NCI-H146 treated with DMSO at 0.1 percent for 48 hours (cell line): Measurements from ENCODE around the gene RPS24.
"Not testable (repeated sequence)": the region's sequence is repeated elsewhere in the genome, so short reads cannot be mapped to it uniquely, and the experiment has no call there.

Source experiments
- DNase-seq: peaks from one replicate; lab custom pipeline; 2025; ENCODE audit not compliant: unreplicated experiment; lab: John Stamatoyannopoulos, UW

The RPS24 gene

GRCh38 chr10:78047314-78047891 is 13.7 kb downstream of the RPS24 start:
- DNase-seq: peak; percentile 73

DNA sequence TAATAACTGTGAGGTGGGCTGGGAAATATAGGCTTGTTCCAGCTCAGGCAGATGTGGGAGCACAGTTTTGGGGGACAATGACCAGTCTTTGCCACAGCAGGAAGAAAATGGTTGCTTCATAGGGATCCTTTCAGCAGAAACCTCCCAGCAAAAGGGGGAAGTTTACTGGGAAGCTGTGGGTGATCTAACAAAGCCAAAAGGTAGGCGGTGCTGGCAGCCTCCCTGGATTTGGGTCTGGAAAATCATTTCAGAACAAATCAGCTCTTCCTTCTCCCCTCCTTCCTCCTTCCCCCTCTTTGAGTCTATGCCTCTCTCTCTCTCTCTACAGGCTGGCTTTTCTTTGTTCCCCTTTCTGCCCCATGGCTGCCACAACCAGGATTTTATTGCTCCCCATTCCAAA is 16.2 kb downstream of the RPS24 start:
- no peak for DNase-seq

DNA sequence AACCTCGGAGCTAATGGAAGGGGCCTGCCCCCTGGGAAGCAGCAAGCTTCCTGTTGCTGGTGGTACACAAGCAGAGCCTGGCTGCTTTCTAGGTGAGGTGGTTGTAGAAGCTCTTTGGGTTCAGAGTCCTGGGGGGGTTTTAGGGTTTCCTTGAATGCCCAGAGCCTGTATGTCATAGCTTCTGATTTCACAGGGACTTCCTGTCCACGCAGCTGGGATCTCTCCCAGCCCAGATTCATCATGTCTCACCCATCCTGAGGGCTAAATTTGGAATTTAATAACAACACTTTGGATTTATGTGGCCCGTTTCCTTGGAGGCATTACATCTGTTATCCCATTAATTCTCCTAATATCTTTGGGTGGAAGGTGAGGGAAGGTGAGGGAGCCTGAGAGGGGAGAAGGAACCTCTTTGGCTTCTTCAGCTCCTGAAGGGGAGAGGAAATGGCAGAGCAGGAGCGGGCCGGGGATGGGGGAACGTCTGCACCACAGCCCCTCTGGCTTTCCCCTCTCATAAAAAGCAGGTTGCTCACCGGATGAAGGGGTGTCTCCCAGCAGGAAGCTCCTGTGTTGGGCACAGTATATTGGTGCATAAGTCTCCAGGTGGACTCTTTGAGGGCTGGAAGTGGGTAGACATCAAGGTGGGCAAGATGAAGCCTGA is 19.7 kb downstream of the RPS24 start:
- no peak for DNase-seq

DNA sequence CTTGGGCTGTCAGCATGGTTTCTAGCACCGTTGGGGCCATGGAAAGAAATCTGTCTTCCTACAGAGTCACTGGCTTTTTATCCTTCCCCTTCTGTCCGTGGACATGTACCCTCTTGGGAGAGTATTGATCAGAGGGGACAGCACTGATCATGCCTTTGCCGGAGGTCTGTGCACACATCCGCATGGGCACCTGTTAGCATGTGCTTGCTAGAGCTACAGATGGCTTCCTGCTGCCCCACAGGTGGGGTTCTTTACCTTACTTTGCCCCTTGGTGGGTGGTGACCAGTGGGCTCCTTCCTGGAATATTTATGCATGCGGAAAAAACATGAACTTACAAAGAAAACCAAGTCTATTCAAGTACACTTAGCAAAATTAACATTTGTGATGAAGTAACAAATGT is 24.9 kb downstream of the RPS24 start:
- no peak for DNase-seq

DNA sequence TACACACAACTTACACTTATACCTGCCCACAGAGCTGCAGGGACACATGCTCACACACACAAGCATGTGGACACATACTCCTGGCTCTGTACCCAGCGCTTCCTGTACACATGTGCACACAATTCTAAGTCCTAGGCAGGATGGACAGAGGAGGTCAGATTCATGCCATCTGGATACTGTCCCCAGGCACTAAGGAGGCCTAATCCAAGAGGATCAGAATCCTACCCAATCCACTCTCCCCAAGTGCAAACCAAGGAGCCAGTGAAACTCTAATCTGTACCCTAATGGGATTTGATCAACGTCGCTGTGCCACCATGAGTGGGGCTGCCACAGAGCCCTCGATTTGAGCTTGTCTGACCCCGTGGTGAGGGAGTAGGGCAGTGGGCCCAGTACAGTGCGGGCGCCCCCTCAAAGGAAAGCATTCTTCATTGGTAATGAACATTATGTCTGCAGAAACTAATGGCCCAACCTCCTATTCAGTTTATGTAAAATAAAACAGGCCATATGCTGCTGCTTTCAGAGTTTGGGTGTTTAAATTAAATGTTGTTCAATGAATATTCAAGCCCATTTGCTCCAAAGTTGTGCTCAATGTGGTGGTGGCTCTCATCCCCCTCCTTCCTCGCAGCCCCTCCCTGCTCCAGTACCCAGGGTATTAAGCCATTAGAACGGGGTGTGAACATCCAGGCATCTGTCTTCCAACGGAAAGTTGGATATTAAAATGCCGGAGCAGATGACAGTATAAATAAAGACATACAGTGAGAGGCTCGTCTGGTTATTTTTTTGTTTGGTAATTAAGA is 26.4 kb downstream of the RPS24 start:
- DNase-seq: no peak

DNA sequence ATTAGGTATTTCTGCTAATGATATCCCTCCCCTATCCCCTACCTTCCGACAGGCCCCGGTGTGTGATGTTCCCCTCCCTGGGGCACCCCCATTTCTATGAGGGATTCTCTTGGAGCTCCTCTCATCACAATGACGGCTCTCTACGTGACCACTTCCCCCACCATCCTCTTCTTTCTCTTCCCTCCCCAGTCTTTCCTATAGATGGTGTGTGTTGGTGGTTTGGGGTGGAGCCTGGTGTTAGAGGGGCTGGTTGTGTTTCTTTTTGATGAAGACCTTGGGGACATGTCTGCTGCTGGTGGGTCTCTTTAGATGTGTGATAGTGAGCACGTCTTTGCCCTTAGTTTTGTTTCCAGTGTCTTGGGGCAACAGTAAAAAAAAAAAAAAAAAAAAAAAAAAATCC is 28.6 kb downstream of the RPS24 start:
- no peak for DNase-seq

DNA sequence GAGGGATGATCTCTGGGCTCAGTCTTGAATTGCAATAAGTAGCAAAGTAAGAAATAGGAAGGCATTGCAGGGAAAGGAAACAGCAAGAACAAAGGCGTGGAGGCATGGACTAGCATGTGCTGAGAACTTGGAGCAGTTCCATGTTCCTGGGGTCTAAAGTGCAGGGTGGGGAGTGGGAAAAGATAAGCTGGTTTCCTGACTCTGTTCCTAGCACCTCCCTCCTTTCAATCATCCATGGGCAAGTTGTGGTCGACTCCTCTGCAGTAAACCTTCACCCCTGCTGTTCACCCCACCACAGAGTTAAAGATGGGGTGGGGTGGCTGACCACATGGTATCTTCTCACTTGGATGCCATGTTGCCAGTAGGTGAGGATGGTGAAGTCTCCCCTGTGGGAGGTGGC is 29.6 kb downstream of the RPS24 start:
- no peak for DNase-seq

GRCh38 chr10:78064919-78065318 is 31.3 kb downstream of the RPS24 start:
- DNase-seq: not testable (repeated sequence)

DNA sequence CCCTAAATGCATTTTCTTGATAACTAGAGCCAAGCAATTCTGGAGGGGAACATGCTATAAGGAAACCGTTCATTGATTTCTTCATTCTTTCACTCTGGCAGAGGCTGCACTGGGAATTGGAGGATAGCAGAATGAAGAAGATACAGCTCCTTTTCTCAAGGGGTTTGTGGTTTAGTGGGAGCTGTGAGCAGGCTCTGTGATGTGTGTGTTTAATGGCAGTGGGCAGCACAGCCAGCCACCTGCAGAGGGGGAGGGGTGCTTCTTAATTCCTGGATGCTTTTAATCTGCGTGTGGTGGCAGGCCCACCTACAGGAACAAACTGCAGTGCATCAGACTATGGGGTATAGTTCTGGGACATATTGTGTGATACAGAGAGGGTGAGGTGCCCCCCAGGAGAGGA is 31.9 kb downstream of the RPS24 start:
- DNase-seq: no peak

- no peak for DNase-seq
These were observed 32.3 kb downstream of the RPS24 start for GRCh38 chr10:78066012-78066411.

DNA sequence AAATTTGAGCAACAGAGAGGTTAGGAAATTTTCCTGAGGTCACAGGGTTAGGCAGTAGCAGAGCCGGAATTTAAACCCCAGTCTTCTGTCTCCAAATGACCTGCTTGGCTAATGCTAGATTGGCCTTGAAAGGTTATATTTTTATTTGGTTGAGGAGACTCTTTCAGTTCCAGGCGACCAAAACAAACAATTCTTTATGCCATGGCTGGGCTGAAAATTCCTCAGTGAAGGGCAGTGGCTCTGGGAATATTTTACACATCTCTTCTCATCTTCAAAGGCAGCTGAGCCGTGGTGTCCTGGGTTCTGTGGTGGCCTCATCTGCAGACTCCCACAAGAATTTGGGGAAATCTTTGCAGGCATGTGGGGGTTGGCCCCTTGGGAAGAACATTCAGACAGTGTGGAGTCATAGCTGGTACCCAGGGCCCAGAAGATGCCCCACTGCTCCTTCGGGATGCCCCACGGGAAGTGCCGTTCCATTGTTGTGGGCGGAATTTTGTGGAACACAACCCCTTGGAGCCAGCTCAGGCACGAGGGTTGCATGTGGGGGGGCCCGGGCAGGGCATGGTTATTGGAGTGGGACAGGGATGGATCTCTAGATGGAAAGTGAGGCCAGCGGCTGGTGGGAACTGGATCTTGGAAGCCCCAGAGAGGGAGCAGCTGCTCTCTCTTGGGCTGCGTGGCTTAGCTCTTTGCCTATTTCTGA is 33.2 kb downstream of the RPS24 start:
- no peak for DNase-seq

DNA sequence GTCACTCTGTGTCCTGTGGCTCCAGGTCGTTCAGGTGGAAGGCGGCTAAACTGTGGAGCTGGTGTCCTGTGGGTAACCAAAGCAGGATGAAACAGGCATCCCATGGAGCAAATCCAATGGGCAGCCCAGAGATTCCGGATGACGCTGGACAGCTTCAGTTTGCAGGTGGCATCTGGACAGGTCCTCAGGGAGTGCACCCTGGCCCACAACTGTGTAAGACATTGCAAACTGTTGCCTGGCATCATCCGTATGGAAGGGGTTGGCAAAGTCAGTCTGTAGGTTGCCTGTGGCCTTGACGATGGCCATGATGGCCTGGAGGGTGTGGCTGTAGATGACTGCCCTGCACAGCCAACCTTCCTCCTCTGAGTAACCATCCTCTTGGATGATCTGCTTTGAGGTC is 35.5 kb downstream of the RPS24 start:
- DNase-seq: no peak

DNA sequence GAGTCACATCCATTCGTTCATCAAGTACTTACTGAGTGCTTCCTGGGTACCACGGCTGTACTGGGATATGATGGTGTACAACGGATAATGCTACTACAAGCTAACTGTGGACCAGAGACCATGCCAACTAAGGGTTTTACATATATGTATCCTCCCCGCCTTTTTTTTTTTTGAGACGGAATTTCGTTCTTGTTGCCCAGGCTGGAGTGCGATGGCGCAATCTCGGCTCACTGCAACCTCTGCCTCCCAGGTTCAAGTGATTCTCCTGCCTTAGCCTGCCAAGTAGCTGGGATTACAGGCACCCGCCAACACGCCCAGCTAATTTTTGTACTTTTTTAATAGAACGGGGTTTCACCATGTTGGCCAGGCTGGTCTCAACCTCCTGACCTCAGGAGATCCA is 36.4 kb downstream of the RPS24 start:
- not testable (repeated sequence) for DNase-seq

DNA sequence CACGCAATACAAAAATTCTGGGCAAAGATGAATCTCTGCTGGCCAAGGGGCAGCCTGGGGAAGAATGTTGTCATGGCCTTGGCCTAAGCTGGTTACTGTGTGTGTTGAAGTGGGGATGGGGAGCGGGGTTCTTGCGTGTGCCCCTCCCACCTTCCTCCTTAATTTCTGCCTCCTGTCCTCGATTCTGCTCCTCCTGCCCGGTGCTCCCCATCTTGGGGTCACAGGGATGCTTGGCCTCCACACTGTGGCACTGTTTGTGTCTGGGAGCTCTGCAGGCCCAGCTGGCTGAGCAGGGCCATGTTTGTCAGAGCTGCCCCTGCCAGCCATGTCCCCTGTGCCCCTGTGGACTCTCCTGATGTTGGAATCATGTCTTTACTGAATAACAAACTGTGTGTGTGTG is 37.1 kb downstream of the RPS24 start:
- DNase-seq: no peak

- no peak for DNase-seq
These were observed 37.6 kb downstream of the RPS24 start for GRCh38 chr10:78071140-78071856.

DNA sequence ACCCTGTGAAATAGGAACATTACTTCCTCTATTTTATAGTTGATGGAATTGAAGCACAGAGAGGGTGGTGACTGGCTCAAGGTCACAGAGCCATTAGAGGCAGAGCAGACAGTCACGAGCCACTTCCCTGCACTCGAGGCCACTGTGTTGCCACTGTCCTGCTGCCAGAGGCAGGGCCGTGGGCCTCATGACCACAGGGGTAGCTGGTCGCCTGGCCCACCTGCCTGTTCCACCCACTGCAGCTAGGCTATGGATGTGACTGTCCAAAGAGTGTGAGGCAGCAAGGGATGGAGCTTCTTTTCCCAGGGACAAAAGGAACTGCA is 38.2 kb downstream of the RPS24 start:
- DNase-seq: no peak

- no peak for DNase-seq
These were observed 38.8 kb downstream of the RPS24 start for GRCh38 chr10:78072504-78072903.

DNA sequence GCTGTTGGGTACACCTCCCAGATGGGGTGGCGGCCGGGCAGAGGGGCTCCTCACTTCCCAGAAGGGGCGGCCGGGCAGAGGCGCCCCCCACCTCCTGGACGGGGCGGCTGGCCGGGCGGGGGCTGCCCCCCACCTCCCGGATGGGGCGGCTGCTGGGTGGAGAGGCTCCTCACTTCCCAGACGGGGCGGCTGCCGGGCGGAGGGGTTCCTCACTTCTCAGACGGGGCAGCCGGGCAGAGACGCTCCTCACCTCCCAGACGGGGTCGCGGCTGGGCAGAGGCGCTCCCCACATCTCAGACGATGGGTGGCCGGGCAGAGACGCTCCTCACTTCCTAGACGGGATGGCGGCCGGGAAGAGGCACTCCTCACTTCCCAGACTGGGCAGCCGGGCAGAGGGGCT is 42.1 kb downstream of the RPS24 start:
- not testable (repeated sequence) for DNase-seq

DNA sequence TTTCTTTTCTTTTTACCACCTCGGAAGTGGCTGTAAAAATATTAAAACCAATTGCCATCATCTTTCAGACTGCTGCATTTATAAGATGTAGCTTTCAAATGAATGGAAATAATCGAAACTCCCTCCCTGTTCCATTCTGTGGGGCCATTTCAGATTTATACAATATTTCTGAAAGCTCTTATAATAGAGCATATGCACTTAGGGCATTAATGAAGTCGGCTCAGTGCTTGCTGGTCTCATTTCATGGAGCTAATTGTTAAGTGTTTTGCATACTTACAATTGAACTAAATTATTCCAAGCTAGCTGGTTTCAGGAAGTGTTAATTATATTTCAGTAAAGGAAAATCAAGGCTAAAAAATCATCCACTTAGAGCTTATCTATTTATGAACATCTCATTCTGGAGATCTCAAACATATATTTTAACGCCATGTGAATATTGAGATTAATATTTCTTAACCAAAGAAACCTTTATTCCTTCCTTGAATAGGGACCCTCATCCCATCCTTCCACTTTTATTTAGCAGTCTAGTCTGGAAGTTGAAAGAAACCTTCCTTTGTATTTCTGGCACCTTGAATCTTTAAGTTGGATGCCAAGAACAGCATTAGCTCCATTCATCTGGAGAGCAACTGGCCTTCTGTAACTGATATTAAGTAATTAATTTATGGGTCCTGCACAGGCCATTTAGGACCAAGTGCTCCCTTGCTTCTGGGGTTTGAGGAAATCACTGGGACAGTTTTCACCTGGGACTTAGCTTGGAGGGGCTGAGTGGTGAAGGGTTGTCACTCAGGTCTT is 45.1 kb downstream of the RPS24 start:
- no peak for DNase-seq

- DNase-seq: no peak
These were observed 45.7 kb downstream of the RPS24 start for GRCh38 chr10:78079411-78079810.
